Uterus (tissue), 4 donors: ENCODE results near the gene KCMF1. TPM values are rescaled to one million over a fixed set of nuclear protein-coding genes. Genes with fewer than 3 reads are reported as not detected.

Experiments used
- DNase-seq, 2 donors: peaks; one replicate each; pipeline ENCODE4 v3.0.0-alpha.2; 2019 to 2020
- H3K27ac ChIP-seq, 2 donors: fragments of 200-600 bp; sonication (generic); 1 replicate in 1 of 2; 2 replicates in 1 of 2; pipeline ENCODE4 v1.5.1; 2016 to 2018
- H3K27me3 ChIP-seq, 2 donors: fragments of 200-600 bp; sonication (generic); one replicate each; pipeline ENCODE4 v1.5.1; 2018 to 2019; ENCODE audit warnings: control low read depth in 1 of 2
- H3K36me3 ChIP-seq, 2 donors: fragments of 200-600 bp; sonication (generic); one replicate each; pipeline ENCODE4 v1.5.1; 2019; ENCODE audit warnings: control low read depth in 1 of 2
- H3K4me1 ChIP-seq, 2 donors: fragments of 200-600 bp; sonication (generic); one replicate each; pipeline ENCODE4 v1.5.1; 2018 to 2019; ENCODE audit warnings: control low read depth in 1 of 2
- H3K4me3 ChIP-seq, 2 donors: fragments of 200-600 bp; sonication (generic); 1 replicate in 1 of 2; 2 replicates in 1 of 2; pipeline ENCODE4 v1.5.1; 2018 to 2019; ENCODE audit warnings: mild to moderate bottlenecking in 1 of 2
- H3K9me3 ChIP-seq, 2 donors: fragments of 200-600 bp; sonication (generic); one replicate each; pipeline ENCODE4 v1.5.1; 2019; ENCODE audit warnings: control low read depth in 1 of 2
- CTCF ChIP-seq, 4 experiments: fragments of 200-600 bp in 2 of 4; fragments of 450-650 bp in 2 of 4; sonication (generic) in 2 of 4; IDR thresholded peaks; one replicate each; pipeline ENCODE4 v1.5.1; 2016 to 2019; ENCODE audit warnings: antibody characterized with exemption in 4 of 4, mild to moderate bottlenecking in 2 of 4, moderate library complexity in 1 of 4
- POLR2A ChIP-seq, 2 donors: fragments of 450-650 bp; IDR thresholded peaks; one replicate each; pipeline ENCODE4 v1.6.1; 2016; ENCODE audit warnings: antibody characterized with exemption in 2 of 2, mild to moderate bottlenecking in 1 of 2, moderate library complexity in 1 of 2
- intact Hi-C: fragments of 100-400 bp; cut with DNase I; formaldehyde crosslinking; loops from one replicate; pipeline ENCODE4 v1.15.1; 2023; ENCODE audit warnings: low total_unique reads
- total RNA-seq, 4 donors: library from RNA; depleted of rRNA in 3 of 4; stranded (reverse); fragments of >200 nt in 3 of 4; gene quantifications; one replicate each; pipeline versions ENCODE4 v1.1.0 to v1.2.4, GENCODE V29; 2014 to 2023
- donor health status: DM: yes; HTN: yes; CAD: no.

KCMF1 gene
- total RNA-seq, 4 donors from 2014 or later = 6.9 to 58.3 (median 35.9) TPM

- H3K9me3 ChIP-seq = no peaks in the 10 kb centered on the region
- no peak for TF ChIP-seq POLR2A (IDR thresholded peaks at IDR 0.05)
- no peak for TF ChIP-seq CTCF (IDR thresholded peaks at IDR 0.05)
- intact Hi-C loops = no loop called here
- H3K36me3 ChIP-seq = no peaks in the 10 kb centered on the region
- H3K27ac ChIP-seq = no peak overlapping the region
- no peaks in the 10 kb centered on the region for H3K27me3 ChIP-seq
- H3K4me1 ChIP-seq = no peaks in the 10 kb centered on the region
- H3K4me3 ChIP-seq = no peak overlapping the region
- no peak for DNase-seq
Measured at GRCh38 chr2:84995826-84996225, 24.9 kb downstream of the KCMF1 start.

DNA sequence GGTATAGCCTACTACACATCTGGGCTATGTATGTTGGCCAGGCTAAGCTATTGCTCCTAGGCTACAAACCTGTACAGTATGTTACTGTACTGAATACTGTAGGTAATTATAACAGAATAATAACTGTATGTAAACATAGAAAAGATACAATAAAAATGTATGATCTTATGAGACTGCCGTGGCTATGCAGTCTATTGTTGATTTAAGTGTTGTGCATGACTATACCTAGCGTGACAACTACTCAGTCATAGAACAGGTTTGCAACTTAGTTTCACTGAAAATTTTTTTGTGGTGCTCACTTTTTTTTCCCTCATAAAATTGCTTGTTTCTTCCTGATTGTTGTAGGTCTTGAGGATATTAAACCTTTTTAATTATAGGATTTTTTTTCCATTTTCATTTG lies 25.9 kb downstream of the KCMF1 start:
- Histone ChIP-seq H3K27ac (no peak overlapping the region), H3K9me3 (no peaks in the 10 kb centered on the region), H3K36me3 (no peaks in the 10 kb centered on the region), H3K4me3 (no peak overlapping the region), H3K27me3 (no peaks in the 10 kb centered on the region), H3K4me1 (no peaks in the 10 kb centered on the region)
- DNase-seq = no peak
- intact Hi-C loops = no loop called here
- TF ChIP-seq POLR2A (IDR thresholded peaks at IDR 0.05) (no peak), CTCF (IDR thresholded peaks at IDR 0.05) (no peak)

DNA sequence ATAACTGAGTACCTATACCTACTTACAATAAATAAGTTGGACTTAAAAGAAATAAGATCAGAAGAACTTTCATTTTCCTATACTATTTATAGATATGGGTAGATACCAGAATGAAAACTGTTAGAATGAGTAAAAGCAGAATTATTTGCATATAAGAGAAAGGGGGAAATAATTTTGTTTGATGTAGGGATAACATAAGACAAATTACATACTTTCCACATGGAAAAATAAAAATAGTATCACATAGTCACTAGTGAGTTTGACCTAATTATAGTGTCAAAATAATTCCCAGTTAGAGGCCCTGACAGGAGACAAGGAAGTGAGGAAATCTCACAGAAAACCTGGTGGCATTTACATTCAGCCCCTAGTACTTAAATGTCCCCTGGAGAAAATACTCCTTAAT lies 28.6 kb downstream of the KCMF1 start:
- TF ChIP-seq CTCF (IDR thresholded peaks at IDR 0.05) (no peak), POLR2A (IDR thresholded peaks at IDR 0.05) (no peak)
- Histone ChIP-seq H3K36me3 (no peaks in the 10 kb centered on the region), H3K27me3 (no peaks in the 10 kb centered on the region), H3K4me3 (no peak overlapping the region), H3K4me1 (no peaks in the 10 kb centered on the region), H3K9me3 (no peaks in the 10 kb centered on the region), H3K27ac (no peak overlapping the region)
- DNase-seq = no peak
- intact Hi-C loops = no loop called here

DNA sequence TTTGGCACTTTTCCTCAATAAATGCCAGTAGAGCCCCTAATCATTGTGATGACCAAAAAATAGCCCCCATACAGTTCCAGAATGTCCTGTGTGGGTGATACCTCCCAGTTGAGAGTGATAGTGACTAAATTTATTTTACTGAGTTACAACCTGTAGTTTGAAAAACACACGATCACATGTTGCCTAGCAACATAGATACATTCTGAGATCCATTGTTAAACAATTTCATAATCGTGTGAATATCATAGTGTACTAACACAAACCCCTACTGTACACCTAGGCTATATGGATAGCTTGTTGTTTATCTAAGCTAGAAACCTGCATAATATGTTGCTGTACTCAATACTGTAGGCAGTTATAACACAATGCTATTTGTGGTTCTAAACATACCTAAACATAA lies 30.6 kb downstream of the KCMF1 start:
- Histone ChIP-seq H3K4me3 (no peak overlapping the region), H3K9me3 (no peaks in the 10 kb centered on the region), H3K27me3 (no peaks in the 10 kb centered on the region), H3K27ac (no peak overlapping the region), H3K4me1 (no peaks in the 10 kb centered on the region), H3K36me3 (no peaks in the 10 kb centered on the region)
- no peak for TF ChIP-seq CTCF (IDR thresholded peaks at IDR 0.05)
- TF ChIP-seq POLR2A (IDR thresholded peaks at IDR 0.05) = no peak
- no peak for DNase-seq
- intact Hi-C loops = no loop called here

- intact Hi-C loops = no loop called here
- no peaks in the 10 kb centered on the region for H3K36me3 ChIP-seq
- TF ChIP-seq POLR2A (IDR thresholded peaks at IDR 0.05) = no peak
- TF ChIP-seq CTCF (IDR thresholded peaks at IDR 0.05) = no peak
- H3K4me3 ChIP-seq = no peak overlapping the region
- no peak for DNase-seq
- H3K27me3 ChIP-seq = no peaks in the 10 kb centered on the region
- no peaks in the 10 kb centered on the region for H3K4me1 ChIP-seq
- H3K9me3 ChIP-seq = no peaks in the 10 kb centered on the region
- no peak overlapping the region for H3K27ac ChIP-seq
Measured at GRCh38 chr2:85002534-85002933, 31.6 kb downstream of the KCMF1 start.
